ENCODE data around the gene AQP1.
A peak's percentile ranks its signal among the peaks of the same experiment; 100 is the strongest.

The AQP1 gene

DNA sequence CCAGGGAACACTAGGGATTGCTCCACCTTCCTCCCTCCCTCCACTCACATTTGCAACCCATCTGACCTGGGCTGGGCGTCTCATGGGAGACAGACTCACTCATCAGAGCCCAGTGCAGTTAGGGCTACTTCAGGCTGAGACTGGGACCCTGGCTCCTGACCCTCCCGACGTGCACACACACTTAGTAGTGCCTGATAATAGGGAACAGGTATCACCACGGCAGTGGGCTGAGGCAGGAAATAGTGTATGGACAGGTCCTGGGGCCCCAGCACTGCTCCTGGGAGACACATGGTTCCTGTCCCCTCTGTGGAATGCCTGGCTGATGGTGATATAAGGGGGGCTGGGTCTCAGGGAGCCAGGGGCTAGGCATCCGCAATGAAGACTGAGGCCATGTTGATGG, 14.3 kb downstream of the AQP1 start:
- DNase-seq (ENCODE audit: low spot score): peak; percentile 16
- in situ Hi-C loops (cut with MboI; ENCODE audit: low sequenced_read_pairs, unreplicated experiment): no loop called here
- TF ChIP-seq, protein P1, sequence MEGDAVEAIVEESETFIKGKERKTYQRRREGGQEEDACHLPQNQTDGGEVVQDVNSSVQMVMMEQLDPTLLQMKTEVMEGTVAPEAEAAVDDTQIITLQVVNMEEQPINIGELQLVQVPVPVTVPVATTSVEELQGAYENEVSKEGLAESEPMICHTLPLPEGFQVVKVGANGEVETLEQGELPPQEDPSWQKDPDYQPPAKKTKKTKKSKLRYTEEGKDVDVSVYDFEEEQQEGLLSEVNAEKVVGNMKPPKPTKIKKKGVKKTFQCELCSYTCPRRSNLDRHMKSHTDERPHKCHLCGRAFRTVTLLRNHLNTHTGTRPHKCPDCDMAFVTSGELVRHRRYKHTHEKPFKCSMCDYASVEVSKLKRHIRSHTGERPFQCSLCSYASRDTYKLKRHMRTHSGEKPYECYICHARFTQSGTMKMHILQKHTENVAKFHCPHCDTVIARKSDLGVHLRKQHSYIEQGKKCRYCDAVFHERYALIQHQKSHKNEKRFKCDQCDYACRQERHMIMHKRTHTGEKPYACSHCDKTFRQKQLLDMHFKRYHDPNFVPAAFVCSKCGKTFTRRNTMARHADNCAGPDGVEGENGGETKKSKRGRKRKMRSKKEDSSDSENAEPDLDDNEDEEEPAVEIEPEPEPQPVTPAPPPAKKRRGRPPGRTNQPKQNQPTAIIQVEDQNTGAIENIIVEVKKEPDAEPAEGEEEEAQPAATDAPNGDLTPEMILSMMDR (IDR thresholded peaks at IDR 0.05; ENCODE audit: borderline replicate concordance, control extremely low read depth, extremely low read depth, insufficient read depth, missing control alignments): no peak

- in situ Hi-C loops (cut with MboI; ENCODE audit: low sequenced_read_pairs, unreplicated experiment): no loop called here
- peak; percentile 3 for DNase-seq (ENCODE audit: low spot score)
- TF ChIP-seq, protein P1 (IDR thresholded peaks at IDR 0.05; ENCODE audit: borderline replicate concordance, control extremely low read depth, extremely low read depth, insufficient read depth, missing control alignments): no peak
These were observed 14.7 kb downstream of the AQP1 start for GRCh38 chr7:30926313-30926712.

DNA sequence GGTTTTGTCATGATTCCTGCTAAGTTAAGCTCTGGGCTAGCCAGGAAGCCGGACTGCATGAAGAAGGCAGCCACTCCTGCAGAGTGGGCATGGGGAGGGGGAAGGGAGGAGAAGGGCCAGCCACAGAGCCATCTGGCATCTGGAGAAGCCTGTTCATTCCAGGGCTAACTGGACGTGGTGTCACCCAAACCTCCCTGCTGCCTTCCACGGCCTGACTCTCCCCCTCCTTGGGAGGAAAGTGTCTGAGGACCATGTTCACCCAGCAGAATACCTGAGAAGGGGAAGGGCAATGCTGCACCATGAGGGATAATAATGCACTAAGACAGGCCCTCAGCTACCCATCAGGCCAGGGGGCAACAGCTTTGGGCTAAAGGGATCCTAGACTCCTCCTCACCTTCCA, 15.4 kb downstream of the AQP1 start:
- peak; percentile 4 for DNase-seq (ENCODE audit: low spot score)
- TF ChIP-seq, protein P1 (IDR thresholded peaks at IDR 0.05; ENCODE audit: borderline replicate concordance, control extremely low read depth, extremely low read depth, insufficient read depth, missing control alignments): no peak
- in situ Hi-C loops (cut with MboI; ENCODE audit: low sequenced_read_pairs, unreplicated experiment): no loop called here

GRCh38 chr7:30927559-30927958, 15.9 kb downstream of the AQP1 start:
- in situ Hi-C loops (cut with MboI; ENCODE audit: low sequenced_read_pairs, unreplicated experiment): no loop called here
- peak; percentile 2 for DNase-seq (ENCODE audit: low spot score)
- TF ChIP-seq, protein P1 (IDR thresholded peaks at IDR 0.05; ENCODE audit: borderline replicate concordance, control extremely low read depth, extremely low read depth, insufficient read depth, missing control alignments): no peak

GRCh38 chr7:30928254-30928872, 16.7 kb downstream of the AQP1 start:
- in situ Hi-C loops (cut with MboI; ENCODE audit: low sequenced_read_pairs, unreplicated experiment): no loop called here
- DNase-seq (ENCODE audit: low spot score): peak; percentile 6
- TF ChIP-seq, protein P1 (IDR thresholded peaks at IDR 0.05; ENCODE audit: borderline replicate concordance, control extremely low read depth, extremely low read depth, insufficient read depth, missing control alignments): no peak

DNA sequence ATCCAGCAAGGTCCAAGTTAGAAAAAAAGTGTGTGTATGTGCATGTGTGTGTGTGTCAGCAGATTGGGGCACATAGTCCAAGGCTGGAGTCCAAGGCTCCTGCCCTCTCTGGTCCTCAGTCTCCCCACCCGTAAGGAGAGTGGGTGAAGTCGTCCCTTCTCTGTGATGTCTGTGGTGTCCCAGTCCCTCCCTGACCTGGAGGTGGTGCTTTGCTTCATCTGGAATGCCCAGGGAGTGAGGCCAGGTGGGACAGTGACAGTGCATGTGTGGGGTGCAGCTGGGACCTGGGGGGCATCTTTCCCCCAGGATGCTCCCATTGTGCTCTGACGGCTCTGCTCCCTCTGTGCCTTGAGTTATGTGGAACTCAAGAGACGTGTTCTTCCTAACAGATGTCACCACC, 18.0 kb downstream of the AQP1 start:
- TF ChIP-seq, protein P1 (IDR thresholded peaks at IDR 0.05; ENCODE audit: borderline replicate concordance, control extremely low read depth, extremely low read depth, insufficient read depth, missing control alignments): no peak
- in situ Hi-C loops (cut with MboI; ENCODE audit: low sequenced_read_pairs, unreplicated experiment): no loop called here
- peak; percentile 4 for DNase-seq (ENCODE audit: low spot score)
